T-helper 17 cell (primary cell): Measurements from ENCODE around the gene L3MBTL2. TPM values are rescaled to one million over a fixed set of nuclear protein-coding genes. Genes with fewer than 3 reads are reported as not detected.
"Not testable (repeated sequence)": the region's sequence is repeated elsewhere in the genome, so short reads cannot be mapped to it uniquely, and the experiment has no call there.

Source experiments
- ATAC-seq: fragments of 150-1000 bp; cut with Tn5 transposase; 2 replicates; pipeline ENCODE4 v1.10.0; 2021; ENCODE audit warnings: mild to moderate bottlenecking, moderate library complexity
- DNase-seq, 3 donors: peaks; one replicate each; pipeline versions ENCODE4 v3.0.0 to v3.0.0-alpha.2; 2020 to 2021
- H3K9me3 ChIP-seq: one replicate; pipeline ENCODE4 v1.7.0; 2013; ENCODE audit warnings: low read length, mild to moderate bottlenecking; ENCODE audit not compliant: control insufficient read depth, poor library complexity, severe bottlenecking
- H3K27ac Mint-ChIP-seq: one replicate; pipeline ENCODE4 v1.8.0; 2022; ENCODE audit warnings: mild to moderate bottlenecking, moderate library complexity, mixed read lengths
- H3K27me3 Mint-ChIP-seq: one replicate; pipeline ENCODE4 v1.8.0; 2022; ENCODE audit warnings: mixed read lengths
- H3K36me3 Mint-ChIP-seq: one replicate; pipeline ENCODE4 v1.8.0; 2022; ENCODE audit warnings: low read depth, mixed read lengths
- H3K4me1 Mint-ChIP-seq: one replicate; pipeline ENCODE4 v1.8.0; 2022; ENCODE audit warnings: mild to moderate bottlenecking, mixed read lengths
- H3K4me3 Mint-ChIP-seq: one replicate; pipeline ENCODE4 v1.8.0; 2022; ENCODE audit warnings: mild to moderate bottlenecking, moderate library complexity, mixed read lengths
- total RNA-seq, 4 donors: library from RNA in 2 of 4; stranded (reverse) in 2 of 4; gene quantifications; one replicate each; pipeline ENCODE4 v1.2.3 and lab custom pipeline; 2022 to 2026

Gene L3MBTL2
- total RNA-seq = 10 to 100 TPM; 28.9 to 31.1 TPM
- total RNA-seq (lab: John Stamatoyannopoulos, UW) = 49.7 to 83.4 reads per million in 2 donors

DNA sequence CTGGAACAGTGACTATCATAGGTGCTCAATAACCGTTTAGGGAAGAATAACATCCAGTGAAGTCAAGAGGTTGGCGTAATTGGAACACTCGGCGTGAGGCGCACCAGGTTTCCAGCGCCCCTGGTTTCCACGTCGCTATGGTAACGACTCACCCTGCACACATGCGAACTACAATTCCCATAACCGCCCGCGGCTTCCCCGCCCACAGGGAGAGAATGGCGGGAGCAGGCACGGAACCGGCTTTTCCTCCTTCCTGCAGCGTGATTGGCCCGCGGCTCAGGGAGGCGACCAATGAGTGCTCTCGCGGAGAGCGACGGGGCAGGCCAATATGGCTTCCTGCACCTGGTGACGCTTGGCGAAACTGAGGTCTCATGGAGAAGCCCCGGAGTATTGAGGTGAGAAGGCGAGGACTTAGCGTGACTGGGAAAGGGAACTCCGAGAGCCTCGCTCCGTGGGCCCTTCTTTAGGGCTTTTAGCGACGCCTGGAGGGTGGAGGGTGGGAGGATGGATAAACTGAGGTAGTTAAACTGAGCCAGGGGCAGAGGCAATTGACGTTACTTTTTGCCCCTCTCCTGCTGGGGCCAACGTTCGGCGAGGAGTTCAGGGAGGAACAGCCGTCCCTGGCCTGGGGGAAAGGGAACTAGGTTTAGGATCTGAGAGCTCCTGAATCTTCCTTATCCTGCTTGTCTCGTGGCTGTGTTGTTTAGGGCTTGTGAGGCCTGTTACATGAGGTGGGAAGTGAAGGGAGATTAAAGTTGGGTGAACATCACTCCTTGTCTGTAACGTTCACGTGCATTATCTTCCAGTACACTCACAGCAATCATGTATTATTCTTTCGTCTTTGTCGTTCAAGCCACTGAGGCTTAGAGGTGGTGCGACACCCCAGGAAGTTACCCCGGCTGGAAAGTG lies at the start of gene L3MBTL2:
Gene L3MBTL2, plus strand, starts transcription at position 321 of the 909 bp plus-strand sequence. Its CDS starts 51 bp downstream, at position 372.
- peaks cover 5% of the 10 kb centered on the region for H3K27me3 Mint-ChIP-seq
- H3K27ac Mint-ChIP-seq = peak within 1 kb of the TSS; percentile 95
- H3K9me3 ChIP-seq = no peaks in the 10 kb centered on the region
- DNase-seq = peak; percentile 95 to 98 (median 97)
- H3K4me1 Mint-ChIP-seq = peaks cover 28% of the 10 kb centered on the region
- H3K4me3 Mint-ChIP-seq = peak within 1 kb of the TSS; percentile 99
- ATAC-seq = peak; percentile 100
- peaks cover 5% of the 10 kb centered on the region for H3K36me3 Mint-ChIP-seq

DNA sequence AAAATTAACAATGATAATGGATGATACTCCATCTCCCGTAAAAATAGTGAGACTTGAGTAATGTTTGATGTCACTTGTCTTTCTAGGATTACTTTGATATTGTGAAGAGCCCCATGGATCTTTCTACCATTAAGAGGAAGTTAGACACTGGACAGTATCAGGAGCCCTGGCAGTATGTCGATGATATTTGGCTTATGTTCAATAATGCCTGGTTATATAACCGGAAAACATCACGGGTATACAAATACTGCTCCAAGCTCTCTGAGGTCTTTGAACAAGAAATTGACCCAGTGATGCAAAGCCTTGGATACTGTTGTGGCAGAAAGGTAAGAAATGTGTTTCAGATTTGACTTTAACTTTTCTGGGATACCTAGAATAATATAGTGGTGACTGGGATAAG lies 48.0 kb upstream of the L3MBTL2 start:
- no peaks in the 10 kb centered on the region for H3K9me3 ChIP-seq
- peaks cover 5% of the 10 kb centered on the region for H3K4me1 Mint-ChIP-seq
- no peak overlapping the region for H3K27ac Mint-ChIP-seq
- DNase-seq (no peak), ATAC-seq (no peak)
- peaks cover 5% of the 10 kb centered on the region for H3K36me3 Mint-ChIP-seq
- H3K4me3 Mint-ChIP-seq = no peak overlapping the region
- no peaks in the 10 kb centered on the region for H3K27me3 Mint-ChIP-seq

DNA sequence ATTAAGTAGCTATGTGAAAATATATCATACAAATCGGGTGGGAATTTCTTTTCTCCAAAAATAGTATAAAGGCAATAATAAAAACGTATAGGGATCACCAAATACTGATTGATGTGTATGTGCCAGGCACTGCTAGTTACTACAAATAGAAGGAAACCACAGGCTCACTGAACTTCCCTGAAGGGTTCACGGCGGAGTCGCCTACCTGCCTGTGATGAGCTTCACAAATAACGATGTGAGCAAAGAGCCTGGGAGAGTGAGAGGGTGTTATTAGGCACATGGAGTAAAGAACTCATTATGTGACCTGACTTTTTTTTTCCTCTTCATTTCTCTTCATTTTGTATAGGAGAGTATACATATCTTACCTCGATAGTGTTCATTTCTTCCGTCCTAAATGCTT lies 36.0 kb upstream of the L3MBTL2 start:
- H3K27ac Mint-ChIP-seq = no peak overlapping the region

DNA sequence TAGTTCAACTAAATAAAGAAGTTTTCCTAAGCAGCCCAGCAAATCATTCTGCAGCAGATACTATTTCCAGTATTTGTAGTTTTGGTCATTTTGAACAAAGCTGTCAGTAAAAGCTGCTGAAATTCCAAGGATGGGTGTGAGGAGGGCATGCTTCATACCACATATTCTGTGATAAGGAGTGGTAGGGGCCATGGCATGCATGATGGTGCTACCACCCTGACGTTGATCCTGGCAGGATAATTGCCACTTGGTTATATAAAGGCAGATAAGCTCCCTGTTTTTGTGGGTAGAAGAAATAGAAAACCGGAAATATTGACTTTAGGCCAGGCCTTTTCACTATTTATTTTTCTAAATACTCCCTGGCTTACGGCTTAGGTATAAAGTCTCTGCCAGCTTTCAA lies 33.1 kb upstream of the L3MBTL2 start:
- DNase-seq = no peak
- no peaks in the 10 kb centered on the region for H3K9me3 ChIP-seq
- H3K36me3 Mint-ChIP-seq = peaks cover 6% of the 10 kb centered on the region
- no peak overlapping the region for H3K4me3 Mint-ChIP-seq
- no peak for ATAC-seq
- peaks cover 6% of the 10 kb centered on the region for H3K4me1 Mint-ChIP-seq
- H3K27me3 Mint-ChIP-seq = no peaks in the 10 kb centered on the region
- H3K27ac Mint-ChIP-seq = peak overlapping the region; percentile 47

More for the DNA sequence above, 36.0 kb upstream of the L3MBTL2 start:
- DNase-seq = no peak
- H3K9me3 ChIP-seq = no peaks in the 10 kb centered on the region
- Mint-ChIP-seq H3K4me3 (no peak overlapping the region), H3K4me1 (peaks cover 6% of the 10 kb centered on the region), H3K27me3 (no peaks in the 10 kb centered on the region), H3K36me3 (peaks cover 6% of the 10 kb centered on the region)
- ATAC-seq = no peak

DNA sequence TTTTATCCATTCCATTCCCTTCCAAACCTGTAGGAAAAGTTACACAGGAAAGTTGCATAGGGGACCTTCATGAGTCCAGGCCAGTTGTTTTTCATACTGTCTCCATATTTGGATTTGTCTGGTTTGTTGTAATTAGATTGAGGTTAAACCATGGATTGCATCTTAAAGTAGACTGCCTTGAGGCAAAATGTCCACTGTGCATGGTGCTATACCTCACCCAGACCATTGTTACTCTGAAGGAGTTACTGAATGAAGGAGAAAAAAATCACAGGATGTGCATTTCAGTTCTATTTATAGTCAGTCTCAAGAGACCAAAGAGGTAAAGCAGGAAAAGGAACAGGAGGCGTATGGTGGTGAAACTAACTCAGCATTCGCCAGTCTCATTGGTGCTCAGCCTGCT lies 29.6 kb upstream of the L3MBTL2 start:
- no peaks in the 10 kb centered on the region for H3K9me3 ChIP-seq
- DNase-seq = no peak
- peaks cover 8% of the 10 kb centered on the region for H3K36me3 Mint-ChIP-seq
- peaks cover 8% of the 10 kb centered on the region for H3K4me1 Mint-ChIP-seq
- H3K27ac Mint-ChIP-seq = no peak overlapping the region
- no peak for ATAC-seq
- no peak overlapping the region for H3K4me3 Mint-ChIP-seq
- no peaks in the 10 kb centered on the region for H3K27me3 Mint-ChIP-seq

DNA sequence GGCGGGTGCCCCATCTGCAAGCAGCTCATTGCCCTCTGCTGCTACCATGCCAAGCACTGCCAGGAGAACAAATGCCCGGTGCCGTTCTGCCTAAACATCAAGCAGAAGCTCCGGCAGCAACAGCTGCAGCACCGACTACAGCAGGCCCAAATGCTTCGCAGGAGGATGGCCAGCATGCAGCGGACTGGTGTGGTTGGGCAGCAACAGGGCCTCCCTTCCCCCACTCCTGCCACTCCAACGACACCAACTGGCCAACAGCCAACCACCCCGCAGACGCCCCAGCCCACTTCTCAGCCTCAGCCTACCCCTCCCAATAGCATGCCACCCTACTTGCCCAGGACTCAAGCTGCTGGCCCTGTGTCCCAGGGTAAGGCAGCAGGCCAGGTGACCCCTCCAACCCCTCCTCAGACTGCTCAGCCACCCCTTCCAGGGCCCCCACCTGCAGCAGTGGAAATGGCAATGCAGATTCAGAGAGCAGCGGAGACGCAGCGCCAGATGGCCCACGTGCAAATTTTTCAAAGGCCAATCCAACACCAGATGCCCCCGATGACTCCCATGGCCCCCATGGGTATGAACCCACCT lies 28.0 kb upstream of the L3MBTL2 start:
- no peaks in the 10 kb centered on the region for H3K9me3 ChIP-seq
- H3K36me3 Mint-ChIP-seq = peaks cover 8% of the 10 kb centered on the region
- no peak for ATAC-seq
- H3K4me3 Mint-ChIP-seq = no peak overlapping the region
- no peak for DNase-seq
- H3K27ac Mint-ChIP-seq = no peak overlapping the region
- H3K27me3 Mint-ChIP-seq = no peaks in the 10 kb centered on the region
- H3K4me1 Mint-ChIP-seq = peaks cover 8% of the 10 kb centered on the region

DNA sequence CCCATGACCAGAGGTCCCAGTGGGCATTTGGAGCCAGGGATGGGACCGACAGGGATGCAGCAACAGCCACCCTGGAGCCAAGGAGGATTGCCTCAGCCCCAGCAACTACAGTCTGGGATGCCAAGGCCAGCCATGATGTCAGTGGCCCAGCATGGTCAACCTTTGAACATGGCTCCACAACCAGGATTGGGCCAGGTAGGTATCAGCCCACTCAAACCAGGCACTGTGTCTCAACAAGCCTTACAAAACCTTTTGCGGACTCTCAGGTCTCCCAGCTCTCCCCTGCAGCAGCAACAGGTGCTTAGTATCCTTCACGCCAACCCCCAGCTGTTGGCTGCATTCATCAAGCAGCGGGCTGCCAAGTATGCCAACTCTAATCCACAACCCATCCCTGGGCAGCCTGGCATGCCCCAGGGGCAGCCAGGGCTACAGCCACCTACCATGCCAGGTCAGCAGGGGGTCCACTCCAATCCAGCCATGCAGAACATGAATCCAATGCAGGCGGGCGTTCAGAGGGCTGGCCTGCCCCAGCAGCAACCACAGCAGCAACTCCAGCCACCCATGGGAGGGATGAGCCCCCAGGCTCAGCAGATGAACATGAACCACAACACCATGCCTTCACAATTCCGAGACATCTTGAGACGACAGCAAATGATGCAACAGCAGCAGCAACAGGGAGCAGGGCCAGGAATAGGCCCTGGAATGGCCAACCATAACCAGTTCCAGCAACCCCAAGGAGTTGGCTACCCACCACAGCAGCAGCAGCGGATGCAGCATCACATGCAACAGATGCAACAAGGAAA lies 27.3 kb upstream of the L3MBTL2 start:
- DNase-seq (no peak), ATAC-seq (peak; percentile 16)
- peaks cover 8% of the 10 kb centered on the region for H3K4me1 Mint-ChIP-seq
- no peaks in the 10 kb centered on the region for H3K9me3 ChIP-seq
- no peaks in the 10 kb centered on the region for H3K27me3 Mint-ChIP-seq
- peaks cover 8% of the 10 kb centered on the region for H3K36me3 Mint-ChIP-seq
- no peak overlapping the region for H3K4me3 Mint-ChIP-seq
- H3K27ac Mint-ChIP-seq = peak overlapping the region; percentile 83

DNA sequence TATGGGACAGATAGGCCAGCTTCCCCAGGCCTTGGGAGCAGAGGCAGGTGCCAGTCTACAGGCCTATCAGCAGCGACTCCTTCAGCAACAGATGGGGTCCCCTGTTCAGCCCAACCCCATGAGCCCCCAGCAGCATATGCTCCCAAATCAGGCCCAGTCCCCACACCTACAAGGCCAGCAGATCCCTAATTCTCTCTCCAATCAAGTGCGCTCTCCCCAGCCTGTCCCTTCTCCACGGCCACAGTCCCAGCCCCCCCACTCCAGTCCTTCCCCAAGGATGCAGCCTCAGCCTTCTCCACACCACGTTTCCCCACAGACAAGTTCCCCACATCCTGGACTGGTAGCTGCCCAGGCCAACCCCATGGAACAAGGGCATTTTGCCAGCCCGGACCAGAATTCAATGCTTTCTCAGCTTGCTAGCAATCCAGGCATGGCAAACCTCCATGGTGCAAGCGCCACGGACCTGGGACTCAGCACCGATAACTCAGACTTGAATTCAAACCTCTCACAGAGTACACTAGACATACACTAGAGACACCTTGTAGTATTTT lies 26.6 kb upstream of the L3MBTL2 start:
- Mint-ChIP-seq H3K36me3 (peaks cover 6% of the 10 kb centered on the region), H3K4me1 (peaks cover 5% of the 10 kb centered on the region), H3K27ac (peak overlapping the region; percentile 83), H3K27me3 (no peaks in the 10 kb centered on the region), H3K4me3 (peak overlapping the region; percentile 60)
- DNase-seq (no peak), ATAC-seq (peak; percentile 12)
- no peaks in the 10 kb centered on the region for H3K9me3 ChIP-seq

DNA sequence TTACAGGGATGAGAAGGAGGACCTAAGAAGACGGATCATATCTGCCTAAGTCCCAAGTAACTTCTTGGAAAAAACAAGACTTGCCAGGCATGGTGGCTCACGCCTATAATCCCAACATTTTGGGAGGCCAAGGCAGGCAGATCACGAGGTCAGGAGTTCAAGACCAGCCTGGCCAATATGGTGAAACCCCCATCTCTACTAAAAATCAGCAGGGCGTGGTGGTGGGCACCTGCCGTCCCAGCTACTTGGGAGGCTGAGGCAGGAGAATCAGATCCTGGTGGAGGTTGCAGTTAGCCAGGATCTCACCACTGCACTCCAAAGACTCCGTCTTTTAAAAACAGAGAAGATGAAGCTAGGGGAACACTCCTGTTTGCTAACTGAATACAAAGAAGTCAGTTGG lies 24.8 kb upstream of the L3MBTL2 start:
- not testable (repeated sequence) for ATAC-seq, H3K4me3 Mint-ChIP-seq, H3K36me3 Mint-ChIP-seq, H3K27me3 Mint-ChIP-seq, DNase-seq, H3K4me1 Mint-ChIP-seq, H3K9me3 ChIP-seq
- peak overlapping the region; percentile 48 for H3K27ac Mint-ChIP-seq

DNA sequence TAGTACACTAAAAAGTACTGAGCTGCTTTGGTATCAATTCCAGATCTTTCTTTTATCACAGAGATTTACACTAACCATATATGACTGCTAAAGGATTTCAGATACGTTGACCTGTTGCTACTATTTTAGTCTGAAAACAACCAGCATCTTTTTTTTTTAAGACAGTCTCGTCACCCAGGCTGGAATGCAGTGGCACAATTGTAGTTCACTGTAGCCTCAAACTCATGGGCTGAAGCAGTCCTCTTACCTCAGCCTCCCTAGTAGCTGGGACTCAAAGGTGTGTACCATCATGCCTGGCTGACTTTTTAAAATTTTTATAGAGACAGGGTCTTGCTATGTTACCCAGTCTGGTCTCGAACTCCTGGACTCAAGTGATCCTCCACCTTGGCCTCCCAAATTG lies 24.2 kb upstream of the L3MBTL2 start:
- Mint-ChIP-seq H3K36me3 (peaks cover 6% of the 10 kb centered on the region), H3K4me3 (no peak overlapping the region), H3K4me1 (peaks cover 4% of the 10 kb centered on the region), H3K27ac (peak overlapping the region; percentile 48), H3K27me3 (no peaks in the 10 kb centered on the region)
- DNase-seq = no peak
- no peak for ATAC-seq
- H3K9me3 ChIP-seq = no peaks in the 10 kb centered on the region

DNA sequence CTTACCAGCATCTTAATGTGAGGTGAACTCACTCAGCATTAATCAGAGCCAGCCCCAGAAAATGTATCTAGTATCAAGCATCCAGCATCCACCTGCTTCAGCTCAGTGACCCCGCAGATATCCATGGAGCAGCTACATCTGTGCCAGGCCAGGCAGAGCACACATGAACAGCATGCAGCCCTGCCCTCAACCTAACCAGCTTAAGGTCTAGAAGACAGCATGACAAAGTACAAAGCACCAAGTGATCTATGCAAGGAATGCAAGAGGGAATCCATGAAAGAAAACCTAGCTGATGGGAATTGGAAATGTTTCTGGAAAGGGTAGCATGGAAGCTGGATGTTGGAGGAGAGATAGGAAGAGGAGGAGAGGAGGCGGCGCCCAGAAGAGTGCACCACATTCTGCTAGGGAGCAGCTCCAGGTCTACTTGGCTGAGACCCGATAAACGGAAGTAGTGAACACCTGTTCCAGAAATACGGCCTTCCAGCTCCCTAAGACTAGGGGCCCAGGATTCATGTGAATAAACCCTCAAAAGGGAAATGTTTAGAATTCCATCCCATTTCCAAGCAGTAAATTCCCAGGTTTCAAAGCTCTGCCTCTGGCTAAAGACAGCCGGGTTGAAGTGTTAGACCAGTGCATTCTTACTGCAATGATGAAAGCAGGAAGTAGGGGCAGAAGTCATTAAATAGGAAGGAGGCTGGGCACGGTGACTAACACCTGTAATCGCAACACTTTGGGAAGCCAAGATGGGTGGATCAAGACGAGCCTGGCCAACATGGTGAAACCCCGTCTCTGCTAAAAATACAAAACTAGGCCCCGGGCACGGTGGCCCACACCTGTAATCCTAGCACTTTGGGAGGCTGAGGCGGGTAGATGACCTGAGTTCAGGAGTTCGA lies 23.5 kb upstream of the L3MBTL2 start:
- no peaks in the 10 kb centered on the region for H3K9me3 ChIP-seq
- H3K27me3 Mint-ChIP-seq = no peaks in the 10 kb centered on the region
- ATAC-seq (no peak), DNase-seq (no peak)
- H3K36me3 Mint-ChIP-seq = peaks cover 6% of the 10 kb centered on the region
- H3K4me1 Mint-ChIP-seq = peaks cover 4% of the 10 kb centered on the region
- H3K4me3 Mint-ChIP-seq = peak overlapping the region; percentile 5
- peak overlapping the region; percentile 48 for H3K27ac Mint-ChIP-seq

DNA sequence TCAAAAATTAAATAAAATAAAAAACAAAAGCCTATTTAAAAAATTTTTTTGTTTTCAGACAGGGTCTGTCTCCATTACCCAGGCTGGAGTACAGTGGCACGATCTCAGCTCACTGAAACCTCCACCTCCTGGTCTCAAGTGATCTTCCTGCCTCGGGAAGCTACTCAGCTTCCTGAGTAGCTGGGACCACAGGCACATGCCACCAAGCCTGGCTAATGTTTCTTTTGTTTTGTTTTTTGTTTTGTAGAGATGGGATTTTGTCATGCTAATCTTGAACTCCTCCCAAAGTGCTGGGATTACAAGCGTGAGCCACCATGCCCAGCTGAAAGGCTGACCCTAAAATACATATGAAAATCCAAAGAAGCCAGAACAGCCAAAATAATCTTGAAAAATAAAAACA lies 20.4 kb upstream of the L3MBTL2 start:
- H3K4me3 Mint-ChIP-seq = no peak overlapping the region

More for the DNA sequence above, 20.4 kb upstream of the L3MBTL2 start:
- no peaks in the 10 kb centered on the region for H3K36me3 Mint-ChIP-seq
- H3K9me3 ChIP-seq = no peaks in the 10 kb centered on the region
- no peaks in the 10 kb centered on the region for H3K4me1 Mint-ChIP-seq
- H3K27me3 Mint-ChIP-seq = no peaks in the 10 kb centered on the region
- ATAC-seq (no peak), DNase-seq (no peak)
- no peak overlapping the region for H3K27ac Mint-ChIP-seq
